Stimulated activated naive CD8-positive, alpha-beta T cell treated with anti-CD3 and anti-CD28 coated beads, Interleukin-15, Interleukin-2, amounts not matched to agents 100 U/mL and 50 U/mL, for 24 hours (primary cell): ENCODE results near the gene TRAK1.
A peak's percentile ranks its signal among the peaks of the same experiment; 100 is the strongest.

Experiments
- ATAC-seq: fragments of 150-1000 bp; cut with Tn5 transposase; one replicate; pipeline ENCODE4 v1.10.0; 2021
- DNase-seq: peaks from one replicate; pipeline ENCODE4 v3.0.0; 2021

Gene TRAK1

DNA sequence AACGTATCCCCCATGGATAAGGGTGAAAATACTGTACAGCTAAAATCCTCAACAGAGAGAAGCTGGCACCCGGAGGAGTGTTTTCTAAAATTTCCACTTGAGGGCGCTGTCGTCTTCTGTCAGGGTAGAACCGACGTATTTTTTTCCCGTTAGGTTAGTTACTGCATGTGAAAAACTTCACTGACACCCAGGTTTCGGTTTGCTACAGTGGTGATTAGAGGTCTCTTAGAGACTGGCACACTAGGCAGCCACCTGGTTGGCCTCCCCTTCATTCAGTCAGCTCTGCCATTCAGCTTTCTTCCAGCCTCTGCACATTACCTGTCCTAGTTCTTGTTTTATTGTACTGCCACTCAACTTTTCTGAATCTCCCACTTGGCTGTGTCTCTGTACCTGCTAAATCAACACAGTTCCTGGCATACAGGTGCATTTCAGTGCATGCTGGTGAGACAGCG is 156.4 kb downstream of the TRAK1 start:
- ATAC-seq (peak; percentile 72), DNase-seq (peak; percentile 65)

DNA sequence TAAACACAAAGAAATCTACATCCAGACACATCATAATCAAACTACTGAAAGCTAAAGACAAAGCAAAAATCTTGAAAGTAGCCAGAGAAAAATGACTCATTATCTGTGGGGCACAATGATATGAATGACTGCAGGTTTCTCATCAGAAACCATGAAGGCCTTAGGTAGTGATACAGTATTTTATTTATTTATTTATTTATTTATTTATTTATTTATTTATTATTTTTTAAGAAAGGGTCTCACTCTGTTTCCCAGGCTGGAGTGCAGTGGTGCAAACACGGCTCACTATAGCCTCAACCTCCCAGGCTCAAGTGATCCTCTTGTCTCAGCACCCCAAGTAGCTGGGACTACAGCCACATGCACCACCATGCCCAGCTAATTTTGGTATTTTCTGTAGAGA is 159.6 kb downstream of the TRAK1 start:
- ATAC-seq (no peak), DNase-seq (no peak)

DNA sequence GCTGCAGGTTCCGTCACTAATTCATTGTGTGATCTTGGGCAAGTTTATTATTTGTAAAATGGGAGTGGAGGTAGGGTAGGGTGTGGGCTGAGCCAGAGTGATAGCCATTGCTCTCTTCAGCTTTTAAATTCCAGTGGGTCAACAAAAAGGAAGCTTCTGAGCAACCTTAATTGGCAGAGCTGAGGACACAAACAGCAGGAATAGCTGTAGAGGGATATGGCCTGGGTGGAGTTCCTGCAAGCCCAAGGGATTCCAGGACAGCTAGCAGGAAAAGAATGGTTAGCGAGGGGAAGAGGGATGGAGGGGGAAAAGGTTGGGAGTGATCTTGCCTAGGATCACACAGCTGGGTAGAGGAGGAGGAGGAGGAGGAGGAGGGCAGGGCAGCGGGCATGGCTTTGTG is 163.4 kb downstream of the TRAK1 start:
- ATAC-seq = no peak

DNA sequence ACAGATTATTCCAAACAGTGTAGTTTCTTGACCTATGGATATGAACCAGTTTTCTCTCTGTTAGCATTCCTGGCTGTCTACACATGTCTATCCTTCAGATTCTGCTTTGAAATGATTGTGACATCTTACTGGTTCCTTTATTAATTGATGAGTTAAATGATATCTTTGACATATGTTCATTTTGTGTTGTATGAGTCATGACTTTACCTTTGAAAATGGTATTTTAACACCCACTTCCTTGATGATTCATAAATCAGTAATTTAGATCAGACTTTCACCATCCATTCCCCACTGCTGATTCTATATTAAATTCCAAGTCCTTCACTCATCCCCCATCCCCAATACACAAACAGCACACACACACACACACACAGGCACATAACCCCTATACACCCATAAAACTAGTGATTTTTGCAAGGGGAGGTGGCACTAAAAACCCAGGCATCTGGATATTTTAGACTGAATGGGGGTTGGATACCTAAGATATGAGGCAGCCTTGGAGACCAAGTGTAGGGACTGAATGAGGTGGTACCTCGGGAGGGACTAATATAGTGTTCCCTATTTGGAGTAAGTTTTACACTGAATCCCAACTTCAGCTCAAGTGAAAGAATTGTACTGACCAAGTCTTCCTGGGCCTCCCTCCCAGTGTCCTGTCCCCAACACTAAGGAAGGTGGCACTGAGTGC is 165.1 kb downstream of the TRAK1 start:
- no peak for DNase-seq

More for the DNA sequence above, 163.4 kb downstream of the TRAK1 start:
- DNase-seq = no peak

DNA sequence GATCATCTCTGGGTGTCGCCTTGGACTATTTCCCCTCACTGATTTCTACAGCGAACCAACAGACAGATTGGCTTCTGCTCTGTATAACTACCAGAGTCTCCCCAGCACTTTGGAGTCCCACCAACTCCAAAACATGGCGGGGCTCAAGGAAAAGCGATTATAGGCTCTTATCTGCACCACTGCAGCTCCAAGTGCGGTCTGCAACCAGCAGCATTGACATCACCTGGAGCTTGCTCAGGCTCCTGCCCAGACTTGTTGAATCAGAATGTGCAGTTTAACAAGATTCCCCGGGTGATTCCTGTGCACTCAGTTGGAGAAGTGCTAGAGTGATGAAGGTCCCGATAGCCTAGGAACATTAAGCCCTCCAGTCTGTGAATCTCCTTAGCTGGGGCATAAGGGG is 165.8 kb downstream of the TRAK1 start:
- DNase-seq (no peak), ATAC-seq (no peak)

More for the DNA sequence above, 165.1 kb downstream of the TRAK1 start:
- ATAC-seq = peak; percentile 83

DNA sequence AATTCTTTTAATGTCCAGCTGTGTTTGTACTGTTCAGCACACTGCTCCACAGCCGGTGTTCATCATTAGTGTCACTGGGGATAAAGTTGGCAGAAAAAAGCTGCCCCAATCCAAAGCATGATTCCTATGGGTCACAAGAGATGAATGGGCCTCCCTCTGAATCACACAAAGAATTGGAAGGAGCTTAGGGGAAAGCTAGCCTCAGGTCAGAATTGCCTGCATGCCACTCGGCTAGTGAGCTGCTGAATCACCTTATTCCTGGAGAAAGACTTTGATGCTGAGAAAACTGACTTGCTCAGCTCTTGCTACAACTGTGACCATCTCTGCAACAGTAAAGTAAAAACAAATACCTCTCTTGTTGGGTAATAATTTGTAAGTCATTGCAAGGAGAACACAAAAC is 171.4 kb downstream of the TRAK1 start:
- DNase-seq = no peak
- no peak for ATAC-seq

DNA sequence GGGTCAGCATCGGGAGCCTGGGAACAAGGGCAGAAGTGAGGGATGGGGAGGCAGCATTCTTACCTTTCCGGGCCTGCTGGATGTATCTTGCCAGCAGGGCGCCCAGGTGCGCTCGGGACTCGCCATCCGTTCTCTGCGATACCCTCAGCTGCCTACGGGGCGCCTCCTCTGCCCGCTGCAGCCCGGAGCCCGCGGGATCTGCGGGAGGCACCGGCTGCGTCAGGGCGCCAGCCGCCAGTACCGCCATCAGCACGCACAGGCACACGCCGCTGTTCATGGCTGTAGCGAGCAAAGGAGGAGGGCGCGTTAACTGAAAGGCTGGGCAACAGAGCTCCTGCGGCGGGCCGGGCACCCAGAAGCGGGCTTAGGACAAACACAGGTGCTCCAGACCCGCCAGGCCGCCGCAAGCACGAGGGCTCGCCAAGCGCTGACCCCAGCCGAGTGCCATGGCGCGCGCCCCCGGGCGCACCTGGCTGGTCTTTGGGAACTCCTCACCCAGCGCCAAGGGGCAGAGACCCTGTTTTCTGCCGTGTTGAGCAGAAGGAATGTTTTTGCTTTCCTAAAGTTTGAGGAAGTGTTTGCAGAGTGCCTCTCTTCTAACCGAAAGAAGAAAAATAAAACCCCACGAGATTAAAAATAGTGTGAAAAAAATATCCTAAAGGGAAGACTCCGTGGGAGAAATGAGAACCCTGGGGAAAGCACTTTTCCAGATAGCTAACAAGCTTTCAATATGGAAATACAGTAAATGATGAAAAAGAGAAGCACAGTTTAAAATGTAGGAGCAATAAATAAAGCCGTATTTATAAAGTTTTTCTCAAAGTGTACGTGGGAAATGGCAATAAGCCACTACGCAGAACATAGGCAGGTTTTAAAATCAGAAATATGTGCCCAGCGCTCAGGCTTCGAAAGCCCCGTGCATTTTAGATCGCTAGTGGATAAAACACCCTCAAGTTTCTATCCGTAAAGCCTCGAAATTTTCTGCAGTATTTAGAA is 172.5 kb downstream of the TRAK1 start:
- DNase-seq = no peak
- peak; percentile 75 for ATAC-seq

DNA sequence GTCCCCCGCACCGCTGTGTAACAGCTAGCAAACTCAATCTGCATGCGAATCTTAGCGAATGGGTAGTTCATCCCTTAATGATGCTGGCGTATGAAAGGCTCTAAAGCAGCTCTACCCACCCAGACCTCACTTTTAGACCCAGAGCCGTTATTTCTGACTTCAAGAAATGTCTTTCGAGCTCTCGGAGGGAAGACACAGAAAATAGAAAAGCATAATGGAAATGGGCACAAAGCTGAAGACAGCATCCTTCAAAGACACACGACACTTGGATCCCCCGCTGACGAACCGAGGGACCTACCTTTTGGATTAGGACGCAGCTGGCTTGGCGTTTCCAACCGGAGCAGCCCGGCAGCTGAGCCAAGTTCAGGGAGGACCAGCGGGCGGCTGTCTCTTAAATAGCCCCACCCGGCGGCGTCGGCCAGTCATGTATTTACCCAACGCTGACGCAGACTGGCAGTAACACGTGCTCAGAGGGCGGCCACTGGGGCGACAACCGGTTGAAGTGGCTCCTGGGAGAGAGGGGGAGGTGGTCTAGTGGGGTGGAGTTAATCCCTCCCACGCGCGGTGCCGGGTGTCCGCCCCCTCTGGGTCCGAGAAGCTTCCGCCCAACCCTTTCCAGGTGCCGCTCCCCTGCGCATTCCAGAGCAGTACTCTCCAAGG is 173.4 kb downstream of the TRAK1 start:
- peak; percentile 29 for DNase-seq
- no peak for ATAC-seq

DNA sequence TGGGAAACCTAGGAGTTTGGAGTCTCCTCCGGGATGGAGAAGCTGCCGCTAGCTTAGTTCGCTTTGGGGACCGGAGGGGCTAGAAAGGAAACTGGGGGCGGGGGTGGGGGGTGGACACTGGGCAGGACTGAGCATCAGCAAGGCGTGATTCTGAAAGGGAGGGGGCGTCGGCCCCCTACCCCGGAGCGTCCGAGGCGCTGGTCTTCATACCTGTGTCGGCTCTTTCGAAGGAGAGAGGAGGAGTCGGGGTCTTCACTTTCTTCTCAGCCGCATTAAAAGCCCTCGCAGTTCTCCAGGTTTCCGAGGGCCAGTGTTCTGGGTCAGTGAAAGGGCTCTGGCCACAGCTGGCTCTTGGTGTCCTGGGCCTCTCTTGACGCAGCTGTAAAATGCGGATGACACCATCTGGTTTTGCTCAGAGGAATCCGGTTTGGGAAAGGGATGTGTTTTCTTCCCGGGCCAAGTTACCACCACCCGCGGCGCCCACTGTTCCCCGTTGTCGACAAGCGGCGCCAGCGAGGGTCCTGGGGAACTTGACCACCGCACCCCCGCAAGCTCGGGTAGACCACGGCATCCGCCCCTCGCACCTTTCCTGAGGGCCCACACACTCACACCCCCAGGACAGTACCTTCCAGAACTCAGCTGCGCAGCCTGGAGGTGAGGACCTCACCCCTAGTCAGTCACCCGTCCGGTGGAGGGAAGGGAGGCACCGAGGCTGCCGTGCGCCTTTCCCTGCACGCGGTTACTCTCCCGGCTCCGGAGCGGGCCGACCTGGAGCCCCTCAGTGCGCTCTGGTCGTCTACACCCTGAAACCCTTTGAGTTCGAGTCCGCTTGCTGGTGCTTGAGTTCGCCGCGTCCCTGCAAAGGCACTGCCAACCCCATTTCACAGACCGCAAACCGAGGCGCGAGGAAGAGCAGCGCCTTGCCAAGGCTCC is 174.2 kb downstream of the TRAK1 start:
- ATAC-seq (no peak), DNase-seq (no peak)

DNA sequence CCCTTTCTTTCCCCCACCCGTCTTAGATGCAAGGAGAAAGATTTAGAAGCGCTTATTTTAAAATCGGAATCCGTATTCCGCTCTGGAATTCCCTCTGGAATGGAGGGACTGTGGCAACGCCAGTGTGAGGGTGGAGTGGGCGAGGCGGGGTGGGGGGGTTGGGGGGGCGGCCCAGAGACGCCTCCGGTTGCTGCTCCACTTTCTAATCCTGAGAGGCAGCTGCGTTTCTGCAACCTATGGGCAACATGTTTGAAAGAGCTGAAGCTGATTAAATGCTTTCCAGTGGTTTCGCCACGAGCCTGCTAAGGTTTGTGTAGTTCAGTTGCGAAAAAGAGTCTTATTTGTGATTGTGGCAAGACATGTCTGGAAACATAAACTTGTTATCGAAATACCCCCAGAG is 174.9 kb downstream of the TRAK1 start, which contains the start of gene CCK:
Gene CCK (minus strand): TSS at position 101 of the 400 bp plus-strand sequence. CDS start 2,555 bp downstream, outside the sequence.
- ATAC-seq = no peak
- DNase-seq = no peak

DNA sequence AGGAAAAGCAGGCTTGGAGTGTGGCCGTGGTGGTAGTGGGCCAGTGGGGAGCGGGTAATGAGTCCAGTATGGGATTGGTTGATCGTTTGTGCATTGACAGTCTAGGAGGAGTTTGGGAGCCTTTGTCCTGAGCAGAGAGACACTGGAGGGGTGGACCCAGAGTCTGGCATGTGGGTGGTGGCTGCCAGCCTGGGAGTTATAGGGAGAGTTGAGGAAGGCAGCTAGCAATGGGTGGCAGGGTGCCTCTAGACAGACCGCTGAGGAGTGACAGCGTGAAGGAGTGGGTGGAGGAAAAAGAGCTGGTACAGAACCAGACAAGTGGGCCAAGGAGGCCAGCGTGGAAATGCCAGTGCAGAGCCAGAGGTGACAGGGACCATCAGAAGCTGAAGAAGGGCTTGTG is 176.7 kb downstream of the TRAK1 start:
- no peak for DNase-seq
- ATAC-seq = no peak

DNA sequence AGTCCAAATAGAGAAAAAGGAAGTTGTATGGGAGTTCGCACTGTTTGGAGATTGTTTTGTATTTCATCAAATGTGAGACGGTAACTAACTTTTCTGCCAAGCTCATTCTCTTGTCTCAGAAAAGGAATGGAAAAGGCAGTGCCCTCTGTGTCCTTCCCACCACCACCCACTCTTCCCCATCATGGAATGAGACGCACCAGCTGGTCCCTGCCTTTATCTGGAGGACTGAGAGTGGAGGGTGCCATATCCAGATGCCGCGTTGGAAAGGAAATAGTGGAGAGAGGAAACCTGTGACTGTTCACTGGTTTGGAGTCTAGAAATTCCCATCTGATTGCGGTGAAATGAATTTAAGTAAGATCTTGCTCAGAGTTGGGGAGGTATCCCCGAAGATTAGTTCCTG is 178.5 kb downstream of the TRAK1 start:
- ATAC-seq (no peak), DNase-seq (no peak)

DNA sequence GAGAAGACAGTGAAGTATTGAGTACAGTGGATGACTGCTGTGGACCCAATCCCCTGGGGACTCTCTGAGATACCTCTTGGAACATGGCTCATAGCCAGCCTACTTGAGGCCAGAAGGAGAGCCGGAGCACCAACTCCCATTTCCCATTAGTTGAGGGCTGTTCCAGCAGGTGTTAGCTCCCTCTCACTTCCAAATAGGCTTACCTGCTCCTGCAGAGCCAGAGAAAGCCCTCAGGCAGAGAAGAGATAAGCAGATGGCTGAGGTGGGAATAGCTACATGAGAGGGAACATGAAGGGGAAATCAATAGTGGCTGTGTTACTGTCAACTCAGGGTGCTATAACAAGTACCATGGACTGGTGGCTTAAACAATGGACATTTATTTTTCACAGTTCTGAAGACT is 179.4 kb downstream of the TRAK1 start:
- ATAC-seq (no peak), DNase-seq (no peak)

DNA sequence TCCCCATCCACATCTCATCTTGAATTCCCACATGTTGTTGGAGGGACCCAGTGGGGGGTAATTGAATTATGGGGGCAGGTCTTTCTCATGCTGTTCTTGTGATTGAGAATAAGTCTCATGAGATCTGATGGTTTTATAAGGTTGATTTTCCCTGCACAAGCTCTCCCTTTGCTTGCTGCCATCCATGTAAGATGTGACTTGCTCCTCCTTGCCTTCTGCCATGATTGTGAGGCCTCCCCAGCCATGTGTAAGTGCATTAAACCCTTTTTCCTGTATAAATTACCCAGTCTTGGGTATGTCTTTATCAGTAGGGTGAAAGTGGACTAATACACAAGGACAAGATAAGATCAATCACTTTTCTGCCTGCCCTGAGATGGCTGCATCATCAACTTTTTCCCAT is 180.6 kb downstream of the TRAK1 start:
- DNase-seq (no peak), ATAC-seq (no peak)

DNA sequence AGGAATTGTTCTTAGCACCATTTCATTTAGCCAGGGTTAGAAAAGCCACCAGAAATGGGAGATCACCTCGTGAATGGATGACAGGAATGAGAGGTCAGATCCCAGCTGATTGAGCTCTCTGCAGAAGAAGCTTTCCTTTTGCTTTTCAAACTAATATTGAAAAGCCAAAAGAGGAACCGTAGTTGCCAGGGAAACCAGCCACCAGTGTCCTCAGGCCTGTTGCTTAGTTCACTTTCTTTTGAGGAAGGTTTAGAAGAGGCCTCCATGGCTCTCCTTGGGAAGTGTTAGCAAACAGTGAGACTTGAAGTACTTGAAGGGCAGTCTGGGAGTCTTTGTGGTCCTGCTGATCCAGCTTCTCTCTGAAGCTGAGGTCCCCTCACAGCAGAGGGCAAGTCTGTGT is 182.2 kb downstream of the TRAK1 start:
- DNase-seq (no peak), ATAC-seq (no peak)

DNA sequence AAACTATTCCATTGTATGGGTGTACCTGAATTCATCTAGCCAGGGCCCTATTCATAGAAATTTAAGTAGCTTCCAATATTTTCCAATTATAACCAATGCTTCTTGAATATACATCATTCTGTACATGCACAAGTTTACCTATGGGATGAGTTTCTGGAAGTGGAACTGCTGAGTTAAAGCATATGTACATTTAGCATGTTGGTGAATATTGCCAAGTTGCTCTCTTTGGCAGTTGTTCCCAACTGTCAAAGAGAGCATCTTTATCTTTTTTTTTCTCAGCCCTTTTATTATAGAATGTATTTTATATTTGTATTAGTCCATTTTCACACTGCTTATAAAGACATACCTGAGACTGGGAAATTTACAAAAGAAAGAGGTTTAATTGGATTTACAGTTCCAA is 183.1 kb downstream of the TRAK1 start:
- ATAC-seq (no peak), DNase-seq (no peak)

DNA sequence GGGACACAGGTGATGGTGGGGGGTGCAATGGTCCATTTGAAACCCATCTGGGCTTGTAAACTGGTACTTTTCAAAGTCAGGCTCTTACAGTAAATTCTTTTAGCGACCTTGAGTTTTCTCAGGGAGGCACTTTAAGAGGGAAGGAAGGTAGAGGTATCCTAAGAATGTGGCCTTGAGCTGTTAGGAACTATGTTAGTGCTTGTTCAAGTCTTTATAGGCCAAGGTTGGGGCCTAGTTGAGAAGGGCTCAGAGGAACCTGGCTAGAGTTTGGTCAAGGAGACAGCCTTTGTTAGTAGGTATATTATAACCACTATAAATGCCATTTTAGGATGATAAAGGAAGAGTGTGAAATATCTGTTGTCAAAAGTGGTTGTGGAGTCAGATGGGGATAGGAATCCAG is 184.1 kb downstream of the TRAK1 start:
- ATAC-seq (no peak), DNase-seq (no peak)
